Erythroblast (primary cell): Measurements from ENCODE around the gene VPS37C.

Experiments used
- GATA1 ChIP-seq: IDR thresholded peaks from 2 replicates; pipeline ENCODE4 v1.6.1; 2011; ENCODE audit warnings: low read depth, mild to moderate bottlenecking, control low read depth, low read length, moderate library complexity
- POLR2A ChIP-seq: IDR thresholded peaks from 2 replicates; pipeline ENCODE4 v1.6.1; 2011; ENCODE audit warnings: mild to moderate bottlenecking, low read length

DNA sequence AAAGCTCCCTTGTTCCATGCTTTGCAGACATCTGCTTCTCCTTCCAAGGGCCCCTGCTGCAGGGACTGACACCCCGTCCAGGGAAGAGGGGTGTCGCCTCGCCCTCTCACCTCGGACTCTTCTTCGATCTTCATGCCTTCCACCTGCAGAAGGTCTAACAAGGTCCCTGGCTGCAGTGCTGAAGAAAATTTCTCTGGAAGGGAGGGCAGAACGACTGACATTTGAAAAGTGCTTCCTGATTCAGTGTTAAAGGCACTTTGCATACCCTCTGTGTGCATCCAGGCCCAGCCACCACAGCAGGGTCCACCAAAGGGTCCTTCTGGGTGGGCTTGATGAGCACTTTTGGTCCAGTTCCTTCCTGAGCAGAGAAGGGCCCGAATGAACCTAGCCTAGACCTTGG is 28.1 kb downstream of the VPS37C start:
- TF ChIP-seq POLR2A, result no peak
- no peak for TF ChIP-seq GATA1
